Stimulated activated naive CD8-positive, alpha-beta T cell treated with anti-CD3 and anti-CD28 coated beads, Interleukin-15, Interleukin-2, amounts not matched to agents 100 ng/mL and 50 ng/mL, for 24 hours (primary cell): ENCODE data around the gene INAFM1.
"Not testable (repeated sequence)": the region's sequence is repeated elsewhere in the genome, so short reads cannot be mapped to it uniquely, and the experiment has no call there.

ENCODE experiments used
- H3K27ac Mint-ChIP-seq: one replicate; pipeline ENCODE4 v1.8.0; 2021; ENCODE audit warnings: mild to moderate bottlenecking, mixed read lengths
- H3K27me3 Mint-ChIP-seq: one replicate; pipeline ENCODE4 v1.8.0; 2021; ENCODE audit warnings: mixed read lengths
- H3K36me3 Mint-ChIP-seq: one replicate; pipeline ENCODE4 v1.8.0; 2021; ENCODE audit warnings: low read depth, mixed read lengths
- H3K4me1 Mint-ChIP-seq: one replicate; pipeline ENCODE4 v1.8.0; 2021; ENCODE audit warnings: low read depth, mixed read lengths
- H3K4me3 Mint-ChIP-seq: one replicate; pipeline ENCODE4 v1.8.0; 2021; ENCODE audit warnings: mild to moderate bottlenecking, mixed read lengths
- H3K9me3 Mint-ChIP-seq: one replicate; pipeline ENCODE4 v1.8.0; 2021; ENCODE audit warnings: mixed read lengths

INAFM1 gene

DNA sequence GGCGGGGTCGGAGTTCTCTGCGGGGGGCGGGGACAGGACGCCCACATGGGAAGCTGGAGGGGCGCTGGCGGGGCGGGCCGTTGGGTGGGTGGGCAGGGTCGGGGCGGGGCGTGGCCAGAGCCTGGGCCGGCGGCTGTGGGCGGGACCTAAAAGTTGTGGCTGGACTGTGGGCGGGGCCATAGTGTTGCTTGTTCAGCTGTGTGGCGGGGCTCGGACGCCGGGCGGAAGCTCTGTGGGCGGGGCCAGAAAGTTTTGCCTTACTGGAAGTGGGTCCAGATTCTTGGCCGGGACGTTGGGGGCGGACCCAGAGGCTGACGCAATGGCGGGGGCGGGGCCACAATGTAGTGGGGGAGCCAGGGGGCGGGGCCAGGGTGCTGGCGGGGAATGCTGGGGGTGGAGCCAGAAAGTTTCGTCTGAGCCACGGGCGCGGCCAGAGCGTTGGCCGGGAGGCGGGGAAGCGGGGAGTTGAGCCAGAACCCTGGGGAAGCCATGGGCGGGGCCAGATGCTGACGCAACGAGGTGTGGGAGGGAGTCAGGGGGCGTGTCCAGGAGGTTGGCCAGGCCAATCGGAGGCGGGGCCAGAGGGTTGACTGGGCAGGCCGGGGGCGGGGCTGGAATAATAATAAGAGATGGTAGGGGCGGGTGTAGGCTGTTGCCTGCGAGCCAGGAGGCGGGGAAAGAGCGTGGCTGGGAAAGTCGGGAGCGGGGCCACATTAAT lies 17.8 kb upstream of the INAFM1 start:
- peak overlapping the region; percentile 87 for H3K4me3 Mint-ChIP-seq
- peak overlapping the region; percentile 90 for H3K27ac Mint-ChIP-seq
- H3K27me3 Mint-ChIP-seq = no peaks in the 10 kb centered on the region
- no peaks in the 10 kb centered on the region for H3K9me3 Mint-ChIP-seq
- H3K4me1 Mint-ChIP-seq = peaks cover 24% of the 10 kb centered on the region
- H3K36me3 Mint-ChIP-seq = peaks cover 20% of the 10 kb centered on the region

DNA sequence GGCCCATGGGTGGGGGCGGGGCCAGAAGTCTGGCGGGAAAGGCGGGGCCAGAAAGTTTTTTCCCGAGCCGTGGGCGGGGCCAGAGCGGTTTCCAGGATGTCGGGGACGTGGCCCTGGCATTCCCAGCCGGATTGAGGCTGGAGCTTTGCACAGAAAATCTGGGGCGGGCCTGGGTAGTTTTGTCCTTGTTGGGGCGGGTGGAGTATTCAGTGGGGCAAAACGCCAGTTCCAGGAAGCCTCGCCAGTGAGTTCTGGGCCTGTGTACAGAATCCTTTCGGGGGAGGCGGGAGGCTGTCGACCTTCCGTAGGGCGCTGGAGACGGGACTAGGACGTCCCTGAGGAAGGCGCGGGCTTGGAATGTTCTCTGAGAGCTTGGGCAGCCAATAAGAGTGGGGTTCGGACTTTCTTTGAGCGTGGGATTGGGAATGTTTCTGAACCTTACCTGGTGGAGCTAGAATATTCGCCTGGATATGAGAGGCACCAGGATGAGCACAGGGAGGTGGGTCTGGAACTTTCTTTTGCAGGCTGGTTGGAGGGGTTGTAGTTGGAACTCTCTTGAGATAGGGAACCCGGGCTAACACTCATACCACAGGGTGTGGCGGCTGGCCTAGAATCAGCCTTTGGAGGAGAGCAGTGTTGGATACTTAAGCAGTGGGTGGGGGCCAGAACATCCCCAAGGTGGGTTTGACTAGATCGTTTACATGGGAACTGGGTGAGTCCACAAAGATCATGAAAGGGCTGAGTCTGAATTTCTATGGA lies 17.1 kb upstream of the INAFM1 start:
- Mint-ChIP-seq H3K27ac (peak overlapping the region; percentile 90), H3K36me3 (peaks cover 24% of the 10 kb centered on the region), H3K4me3 (peak overlapping the region; percentile 87), H3K9me3 (no peaks in the 10 kb centered on the region), H3K27me3 (no peaks in the 10 kb centered on the region), H3K4me1 (peaks cover 24% of the 10 kb centered on the region)

DNA sequence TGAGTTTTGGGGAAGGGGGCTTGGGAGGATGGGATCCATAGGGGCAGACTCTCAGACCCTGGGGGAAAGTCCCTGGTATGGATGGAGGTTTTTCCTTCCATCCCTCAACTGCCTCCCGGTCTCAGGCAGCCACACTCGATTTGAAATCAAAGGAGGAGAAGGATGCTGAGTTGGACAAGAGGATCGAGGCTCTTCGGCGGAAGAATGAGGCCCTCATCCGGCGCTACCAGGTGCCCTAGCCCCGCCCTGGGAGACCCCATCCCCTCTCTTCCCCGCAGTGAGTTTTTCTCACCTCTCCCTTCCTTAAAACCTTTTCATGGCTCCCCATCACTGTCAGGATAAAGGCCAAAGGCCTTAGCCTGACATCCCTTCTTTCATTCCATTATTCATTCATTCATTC lies 16.3 kb upstream of the INAFM1 start:
- H3K4me3 Mint-ChIP-seq = peak overlapping the region; percentile 87
- H3K27ac Mint-ChIP-seq = peak overlapping the region; percentile 63
- H3K27me3 Mint-ChIP-seq = no peaks in the 10 kb centered on the region
- H3K4me1 Mint-ChIP-seq = peaks cover 24% of the 10 kb centered on the region
- H3K36me3 Mint-ChIP-seq = peaks cover 24% of the 10 kb centered on the region
- no peaks in the 10 kb centered on the region for H3K9me3 Mint-ChIP-seq

DNA sequence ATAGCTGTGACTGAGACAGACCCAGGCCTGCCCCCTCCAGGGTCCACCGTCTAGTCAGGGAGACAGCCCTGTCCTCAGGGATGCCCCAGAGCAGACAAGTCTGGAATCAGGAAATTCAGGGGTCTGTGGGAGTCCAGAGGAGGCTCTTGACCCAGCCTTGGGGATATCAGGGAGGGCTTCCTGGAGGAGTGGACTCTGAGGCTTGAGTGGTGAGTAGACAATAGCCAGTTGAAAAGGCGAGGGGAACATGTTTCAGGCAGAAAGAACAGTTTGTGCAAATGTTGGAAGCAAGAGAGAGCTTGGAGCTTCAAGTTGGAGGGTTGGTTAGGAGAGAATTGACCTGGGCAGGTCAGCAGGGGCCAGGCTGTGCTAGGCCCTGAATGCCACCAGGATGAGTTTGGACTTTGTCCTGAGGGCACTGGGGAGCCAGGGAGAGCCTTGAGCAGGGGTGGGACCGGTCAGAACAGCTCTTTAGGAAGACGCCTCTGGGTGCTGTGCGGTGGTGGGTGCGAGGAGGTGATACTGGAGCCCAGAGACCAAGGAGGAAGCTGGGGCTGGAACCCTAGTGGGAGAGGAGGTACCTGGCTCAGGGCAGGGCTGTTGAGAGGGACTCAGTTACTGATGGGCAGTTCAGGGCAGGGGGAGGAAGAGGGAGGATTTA lies 15.7 kb upstream of the INAFM1 start:
- H3K9me3 Mint-ChIP-seq = no peaks in the 10 kb centered on the region
- H3K27ac Mint-ChIP-seq = peak overlapping the region; percentile 63
- H3K4me3 Mint-ChIP-seq = peak overlapping the region; percentile 64
- H3K27me3 Mint-ChIP-seq = no peaks in the 10 kb centered on the region
- H3K36me3 Mint-ChIP-seq = peaks cover 25% of the 10 kb centered on the region
- H3K4me1 Mint-ChIP-seq = peaks cover 24% of the 10 kb centered on the region

DNA sequence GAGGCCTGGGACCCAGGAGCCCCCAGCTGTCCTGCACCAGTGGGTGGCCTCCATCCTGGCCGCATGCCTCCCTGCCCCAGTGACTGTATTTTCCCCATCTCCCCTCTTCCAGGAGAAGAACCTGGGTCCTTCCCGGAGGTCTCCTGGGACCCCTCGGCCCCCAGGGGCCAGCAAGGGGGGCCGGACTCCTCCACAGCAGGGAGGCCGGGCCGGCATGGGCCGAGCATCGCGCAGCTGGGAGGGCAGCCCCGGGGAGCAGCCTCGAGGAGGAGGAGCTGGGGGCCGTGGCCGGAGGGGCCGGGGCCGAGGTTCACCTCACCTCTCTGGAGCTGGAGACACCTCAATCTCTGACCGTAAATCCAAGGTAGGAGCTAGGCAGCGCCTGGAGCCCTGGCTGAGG lies 14.2 kb upstream of the INAFM1 start:
- Mint-ChIP-seq H3K27me3 (no peaks in the 10 kb centered on the region), H3K4me3 (no peak overlapping the region), H3K9me3 (no peaks in the 10 kb centered on the region), H3K27ac (peak overlapping the region; percentile 9), H3K36me3 (peaks cover 34% of the 10 kb centered on the region), H3K4me1 (peaks cover 24% of the 10 kb centered on the region)

DNA sequence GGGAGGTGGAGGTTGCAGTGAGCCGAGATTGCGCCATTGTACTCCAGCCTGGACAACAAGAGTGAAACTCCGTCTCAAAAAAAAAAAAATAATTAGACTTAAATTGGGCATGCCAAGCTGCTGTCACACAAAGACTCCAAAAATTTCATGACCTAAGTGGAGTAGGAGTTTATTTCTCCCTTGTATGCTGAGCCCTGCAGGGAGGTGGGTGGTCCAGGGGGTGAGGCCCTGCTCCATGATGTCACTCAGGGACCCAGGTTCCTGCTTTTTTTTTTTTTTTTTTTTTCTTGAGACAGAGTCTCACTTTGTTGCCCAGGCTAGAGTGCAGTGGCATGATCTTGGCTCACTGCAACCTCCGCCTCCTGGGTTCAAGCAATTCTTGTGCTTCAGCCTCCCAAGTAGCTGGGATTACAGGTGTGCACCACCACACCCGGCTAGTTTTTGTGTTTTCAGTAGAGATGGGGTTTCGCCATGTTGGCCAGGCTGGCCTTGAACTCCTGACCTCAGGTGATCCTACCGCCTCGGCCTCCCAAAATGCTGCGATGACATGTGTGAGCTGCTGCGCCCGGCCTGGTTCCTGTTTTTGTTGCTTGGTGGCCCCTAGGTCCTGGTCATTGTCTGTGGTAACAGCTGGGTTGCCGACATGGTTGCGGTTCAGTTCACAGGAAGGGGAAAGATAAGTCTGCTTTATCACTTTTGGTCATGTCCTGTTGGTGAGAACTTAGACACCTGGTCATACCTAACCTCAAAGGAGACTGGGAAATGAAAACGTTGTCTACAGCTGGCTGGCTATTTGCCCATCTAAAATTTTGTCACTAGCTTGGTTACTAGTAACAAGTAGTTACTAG lies 12.5 kb upstream of the INAFM1 start:
- Mint-ChIP-seq H3K36me3 (peaks cover 47% of the 10 kb centered on the region), H3K4me1 (peaks cover 22% of the 10 kb centered on the region)
- not testable (repeated sequence) for H3K27ac Mint-ChIP-seq, H3K4me3 Mint-ChIP-seq, H3K9me3 Mint-ChIP-seq, H3K27me3 Mint-ChIP-seq

DNA sequence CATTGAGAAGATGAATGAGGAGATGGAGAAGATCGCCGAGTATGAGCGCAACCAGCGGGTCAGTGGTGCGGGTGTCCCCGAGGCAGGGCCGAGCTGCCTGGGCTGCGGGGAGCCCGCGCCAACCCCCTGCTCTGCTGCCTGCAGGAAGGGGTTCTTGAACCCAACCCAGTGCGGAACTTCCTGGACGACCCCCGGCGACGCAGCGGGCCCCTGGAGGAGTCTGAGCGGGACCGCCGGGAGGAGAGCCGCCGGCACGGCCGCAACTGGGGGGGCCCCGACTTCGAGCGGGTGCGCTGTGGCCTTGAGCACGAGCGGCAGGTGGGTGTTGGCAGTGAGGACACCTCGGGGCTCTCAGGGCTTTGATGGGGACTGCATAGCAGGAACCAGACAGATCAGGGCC lies 10.1 kb upstream of the INAFM1 start:
- Mint-ChIP-seq H3K27me3 (no peaks in the 10 kb centered on the region), H3K27ac (no peak overlapping the region), H3K9me3 (no peaks in the 10 kb centered on the region), H3K4me1 (no peaks in the 10 kb centered on the region), H3K36me3 (peaks cover 48% of the 10 kb centered on the region), H3K4me3 (no peak overlapping the region)

DNA sequence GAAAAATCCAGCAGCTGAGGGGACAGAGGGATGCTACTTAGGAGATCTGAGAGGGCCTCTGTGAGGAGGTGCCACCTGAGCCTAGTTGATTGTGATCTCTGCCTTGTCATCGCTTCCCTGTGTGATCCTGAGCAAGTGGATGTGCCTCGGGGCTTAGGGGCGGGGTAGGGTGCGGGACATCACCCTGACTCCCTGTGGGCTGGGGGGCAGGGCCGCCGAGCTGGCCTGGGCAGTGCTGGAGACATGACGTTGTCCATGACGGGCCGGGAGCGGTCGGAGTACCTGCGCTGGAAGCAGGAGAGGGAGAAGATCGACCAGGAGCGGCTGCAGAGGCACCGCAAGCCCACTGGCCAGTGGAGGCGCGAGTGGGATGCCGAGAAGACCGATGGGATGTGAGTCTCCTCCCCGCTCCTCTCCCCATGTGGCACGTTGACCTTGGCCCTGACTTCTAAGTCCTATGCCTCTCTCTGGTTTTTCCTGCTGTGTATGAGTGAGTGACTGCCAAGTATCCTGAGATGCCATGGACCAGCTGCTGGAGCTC lies 8.2 kb upstream of the INAFM1 start:
- Mint-ChIP-seq H3K4me3 (no peak overlapping the region), H3K27ac (no peak overlapping the region), H3K27me3 (no peaks in the 10 kb centered on the region), H3K9me3 (no peaks in the 10 kb centered on the region), H3K4me1 (no peaks in the 10 kb centered on the region), H3K36me3 (peaks cover 43% of the 10 kb centered on the region)

DNA sequence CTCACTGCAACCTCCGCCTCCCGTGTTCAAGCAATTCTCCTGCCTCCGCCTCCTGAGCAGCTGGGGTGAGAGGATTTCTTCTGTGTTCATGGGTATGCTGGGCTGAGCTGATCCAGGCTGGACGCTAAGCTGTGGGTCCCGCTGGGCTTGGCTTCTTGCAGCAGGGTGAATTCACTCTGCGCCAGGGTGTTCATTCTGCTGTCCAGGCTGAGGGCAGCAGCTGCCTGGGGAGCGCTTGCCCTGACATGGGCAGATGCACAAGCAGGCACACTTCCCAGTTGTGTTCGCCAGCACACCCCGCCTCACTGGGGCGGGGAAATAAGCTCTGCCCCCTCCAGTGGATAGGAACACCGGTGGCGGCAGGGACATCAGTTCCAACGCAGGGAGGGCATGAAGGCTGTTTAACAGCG lies 7.3 kb upstream of the INAFM1 start:
- peak overlapping the region; percentile 40 for H3K27ac Mint-ChIP-seq
- peaks cover 41% of the 10 kb centered on the region for H3K36me3 Mint-ChIP-seq
- no peak overlapping the region for H3K4me3 Mint-ChIP-seq
- H3K27me3 Mint-ChIP-seq = no peaks in the 10 kb centered on the region
- peaks cover 2% of the 10 kb centered on the region for H3K4me1 Mint-ChIP-seq
- no peaks in the 10 kb centered on the region for H3K9me3 Mint-ChIP-seq

DNA sequence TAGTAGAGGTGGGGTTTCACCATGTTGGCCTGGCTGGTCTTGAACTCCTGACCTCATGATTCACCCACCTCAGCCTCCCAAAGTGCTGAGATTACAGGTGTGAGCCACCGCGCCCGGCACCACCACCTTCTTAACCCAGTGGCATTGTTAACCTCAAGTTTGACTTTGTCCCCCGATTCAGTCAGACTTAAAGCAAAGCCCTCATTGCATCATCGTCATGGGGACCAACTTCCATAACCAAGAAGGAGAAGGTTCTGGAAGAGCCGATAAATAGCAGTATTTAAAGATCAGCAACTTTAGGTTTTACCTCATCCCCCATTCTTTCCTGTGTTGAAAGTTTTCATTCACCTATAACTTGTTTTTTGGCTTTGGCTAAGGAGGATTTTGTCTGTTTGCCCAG lies 6.7 kb upstream of the INAFM1 start:
- H3K9me3 Mint-ChIP-seq = no peaks in the 10 kb centered on the region

DNA sequence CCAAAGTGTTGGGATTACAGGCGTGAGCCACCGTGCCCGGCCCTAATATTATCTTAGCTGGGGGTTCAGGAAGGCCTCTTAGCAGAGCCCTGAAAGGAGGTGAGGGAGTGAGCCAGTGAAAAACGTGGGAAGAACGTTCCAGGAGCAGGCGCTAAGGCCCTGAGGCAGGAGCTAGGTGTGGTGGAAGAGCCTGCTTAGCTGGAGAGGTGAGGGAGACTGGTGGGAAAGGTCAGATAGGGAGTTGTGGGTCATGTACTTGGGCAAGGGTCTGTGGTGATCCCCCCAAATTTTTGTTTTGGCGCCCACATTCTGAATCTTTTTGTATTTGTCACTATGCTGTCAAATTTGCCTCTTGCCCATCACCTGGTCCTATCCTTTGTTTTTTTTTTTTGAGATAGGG lies 5.1 kb upstream of the INAFM1 start:
- Mint-ChIP-seq H3K4me1 (peaks cover 9% of the 10 kb centered on the region), H3K36me3 (peaks cover 33% of the 10 kb centered on the region), H3K9me3 (no peaks in the 10 kb centered on the region), H3K4me3 (no peak overlapping the region), H3K27ac (no peak overlapping the region), H3K27me3 (no peaks in the 10 kb centered on the region)

More for the DNA sequence above, 6.7 kb upstream of the INAFM1 start:
- no peak overlapping the region for H3K4me3 Mint-ChIP-seq
- H3K27ac Mint-ChIP-seq = no peak overlapping the region
- H3K4me1 Mint-ChIP-seq = peaks cover 8% of the 10 kb centered on the region
- H3K36me3 Mint-ChIP-seq = peaks cover 39% of the 10 kb centered on the region
- H3K27me3 Mint-ChIP-seq = no peaks in the 10 kb centered on the region

DNA sequence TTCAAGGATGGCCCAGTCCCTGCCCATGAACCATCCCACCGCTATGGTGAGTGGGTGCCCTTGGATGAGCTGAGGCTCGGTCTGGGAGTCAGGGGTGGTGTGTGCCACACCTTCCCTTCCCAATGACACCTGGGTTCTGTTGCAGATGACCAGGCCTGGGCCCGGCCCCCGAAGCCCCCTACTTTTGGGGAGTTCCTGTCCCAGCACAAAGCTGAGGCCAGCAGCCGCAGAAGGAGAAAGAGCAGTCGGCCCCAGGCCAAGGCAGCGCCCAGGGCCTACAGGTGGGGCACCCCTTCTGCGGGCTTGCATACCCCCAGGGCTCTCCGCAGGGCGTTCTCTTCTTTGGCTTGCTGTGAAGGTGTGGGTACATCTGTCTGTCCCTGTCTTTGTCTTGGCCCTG lies 4.3 kb upstream of the INAFM1 start:
- H3K36me3 Mint-ChIP-seq = peaks cover 31% of the 10 kb centered on the region
- no peak overlapping the region for H3K4me3 Mint-ChIP-seq
- H3K27ac Mint-ChIP-seq = no peak overlapping the region
- peaks cover 12% of the 10 kb centered on the region for H3K4me1 Mint-ChIP-seq
- H3K27me3 Mint-ChIP-seq = no peaks in the 10 kb centered on the region
- H3K9me3 Mint-ChIP-seq = no peaks in the 10 kb centered on the region

DNA sequence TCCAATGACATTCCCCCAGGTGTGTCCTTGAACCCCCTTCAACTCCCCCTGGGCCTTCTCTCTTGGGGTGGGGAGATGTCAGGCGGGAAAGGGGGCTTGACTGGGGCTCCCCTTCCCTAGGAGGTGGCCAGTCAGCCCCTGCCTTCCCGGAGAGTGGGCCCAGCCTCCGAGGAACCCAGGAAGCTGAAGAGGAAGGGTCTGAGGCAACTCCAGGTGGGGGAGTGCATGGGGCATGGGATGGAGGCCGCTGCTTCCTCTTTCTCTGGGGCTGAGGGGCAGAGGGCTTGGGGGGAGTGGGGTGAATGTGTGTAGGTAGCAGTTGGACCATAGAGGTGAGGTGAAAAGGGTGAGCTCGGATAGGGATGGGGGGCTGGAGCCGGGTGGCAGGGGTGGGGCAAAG lies 2.7 kb upstream of the INAFM1 start:
- H3K36me3 Mint-ChIP-seq = peaks cover 24% of the 10 kb centered on the region
- H3K27ac Mint-ChIP-seq = no peak overlapping the region
- peaks cover 17% of the 10 kb centered on the region for H3K4me1 Mint-ChIP-seq
- peak overlapping the region; percentile 91 for H3K4me3 Mint-ChIP-seq
- H3K9me3 Mint-ChIP-seq = no peaks in the 10 kb centered on the region
- no peaks in the 10 kb centered on the region for H3K27me3 Mint-ChIP-seq
